ENCODE measurements around the gene SMIM5.

- TF ChIP-seq EZH2 (IDR thresholded peaks at IDR 0.05; ENCODE audit: insufficient read depth, poor library complexity, severe bottlenecking) (no peak), EZH2phosphoT487 (IDR thresholded peaks at IDR 0.05; ENCODE audit: insufficient read depth, low read depth) (no peak)
These were observed 15.6 kb upstream of the SMIM5 start for GRCh38 chr17:75617675-75618074.

Data from GM23248 (cell line).